HEK293 (cell line): ENCODE measurements around the gene DCST2.
A peak's percentile ranks its signal among the peaks of the same experiment; 100 is the strongest.

Source experiments
- CTCF ChIA-PET: fragments of 350-600 bp; formaldehyde crosslinking; extraction: SDS; loops from one replicate; lab custom pipeline; 2021; ENCODE audit warnings: antibody characterized with exemption; lab: Yijun Ruan, JAX
- POLR2A ChIA-PET: fragments of 300-600 bp; formaldehyde crosslinking; extraction: SDS; loops from one replicate; lab custom pipeline; 2020; ENCODE audit warnings: antibody characterized with exemption, inconsistent platforms; lab: Yijun Ruan, JAX
- H3K27ac ChIP-seq: fragments of 200-500 bp; sonication (Bioruptor generic); 2 replicates; pipeline ENCODE4 v1.5.1; 2014; ENCODE audit warnings: low read depth, low read length, control low read depth, inconsistent platforms; ENCODE audit errors: extremely low read depth
- H3K36me3 ChIP-seq, 2 experiments: fragments of 200-500 bp in 1 of 2; sonication (Bioruptor generic) in 1 of 2; 1 replicate in 1 of 2; 2 replicates in 1 of 2; pipeline ENCODE4 v1.5.1; 2014 to 2017; ENCODE audit warnings: inconsistent platforms in 2 of 2, low read length in 2 of 2; ENCODE audit not compliant: control insufficient read depth in 2 of 2, insufficient read depth in 1 of 2
- H3K4me1 ChIP-seq: fragments of 200-500 bp; sonication (Bioruptor generic); 2 replicates; pipeline ENCODE4 v1.5.1; 2014; ENCODE audit warnings: mild to moderate bottlenecking, low read length, inconsistent platforms; ENCODE audit not compliant: control insufficient read depth, insufficient read depth
- H3K4me3 ChIP-seq: 2 replicates; pipeline ENCODE4 v1.5.1; 2011; ENCODE audit warnings: low read depth, mild to moderate bottlenecking, control low read depth, low read length, moderate library complexity
- H3K9me3 ChIP-seq: fragments of 200-500 bp; sonication (Bioruptor generic); 2 replicates; pipeline ENCODE4 v1.5.1; 2014; ENCODE audit warnings: low read depth, low read length, inconsistent platforms; ENCODE audit not compliant: control insufficient read depth, insufficient read depth
- ATF2 ChIP-seq: fragments of 450-650 bp; formaldehyde crosslinking; IDR thresholded peaks from 2 replicates; pipeline ENCODE4 v1.5.1; 2016; ENCODE audit warnings: missing biosample characterization, missing genetic modification characterization, low read depth
- FEZF1 ChIP-seq: fragments of 450-650 bp; formaldehyde crosslinking; IDR thresholded peaks from 2 replicates; pipeline ENCODE4 v1.5.1; 2016; ENCODE audit warnings: missing biosample characterization, missing genetic modification characterization
- HIC1 ChIP-seq: fragments of 450-650 bp; formaldehyde crosslinking; IDR thresholded peaks from 2 replicates; pipeline ENCODE4 v1.5.1; 2016; ENCODE audit warnings: missing biosample characterization, missing genetic modification characterization
- KLF7 ChIP-seq: fragments of 450-650 bp; formaldehyde crosslinking; IDR thresholded peaks from 2 replicates; pipeline ENCODE4 v1.5.1; 2016; ENCODE audit warnings: missing biosample characterization, missing genetic modification characterization, borderline replicate concordance
- PRDM4 ChIP-seq: fragments of 450-650 bp; formaldehyde crosslinking; IDR thresholded peaks from 2 replicates; pipeline ENCODE4 v1.5.1; 2017; ENCODE audit warnings: missing biosample characterization, missing genetic modification characterization
- RBAK ChIP-seq: fragments of 450-650 bp; formaldehyde crosslinking; IDR thresholded peaks from 2 replicates; pipeline ENCODE4 v1.5.1; 2016; ENCODE audit warnings: missing biosample characterization, missing genetic modification characterization
- REST ChIP-seq: fragments of 450-650 bp; formaldehyde crosslinking; IDR thresholded peaks from 2 replicates; pipeline ENCODE4 v1.5.1; 2016; ENCODE audit warnings: missing biosample characterization, missing genetic modification characterization
- SP7 ChIP-seq: fragments of 450-650 bp; formaldehyde crosslinking; IDR thresholded peaks from 2 replicates; pipeline ENCODE4 v1.5.1; 2016; ENCODE audit warnings: missing biosample characterization, missing genetic modification characterization
- ZBTB17 ChIP-seq: fragments of 450-650 bp; formaldehyde crosslinking; IDR thresholded peaks from 2 replicates; pipeline ENCODE4 v1.5.1; 2016; ENCODE audit warnings: missing biosample characterization, missing genetic modification characterization
- ZFP37 ChIP-seq: fragments of 450-650 bp; formaldehyde crosslinking; IDR thresholded peaks from 2 replicates; pipeline ENCODE4 v1.5.1; 2016; ENCODE audit warnings: missing biosample characterization, missing genetic modification characterization
- ZIC2 ChIP-seq: fragments of 450-650 bp; formaldehyde crosslinking; IDR thresholded peaks from 2 replicates; pipeline ENCODE4 v1.5.1; 2016; ENCODE audit warnings: missing biosample characterization, missing genetic modification characterization
- ZNF138 ChIP-seq: fragments of 450-650 bp; formaldehyde crosslinking; IDR thresholded peaks from 2 replicates; pipeline ENCODE4 v1.5.1; 2016; ENCODE audit warnings: missing biosample characterization, missing genetic modification characterization, borderline replicate concordance
- ZNF140 ChIP-seq: fragments of 450-650 bp; formaldehyde crosslinking; IDR thresholded peaks from 2 replicates; pipeline ENCODE4 v1.5.1; 2016; ENCODE audit warnings: missing biosample characterization, missing genetic modification characterization
- ZNF157 ChIP-seq: fragments of 450-650 bp; formaldehyde crosslinking; IDR thresholded peaks from 2 replicates; pipeline ENCODE4 v1.5.1; 2016; ENCODE audit warnings: missing biosample characterization, missing genetic modification characterization
- ZNF18 ChIP-seq: fragments of 450-650 bp; formaldehyde crosslinking; IDR thresholded peaks from 2 replicates; pipeline ENCODE4 v1.5.1; 2016; ENCODE audit warnings: missing biosample characterization, missing genetic modification characterization
- ZNF23 ChIP-seq: fragments of 450-650 bp; formaldehyde crosslinking; IDR thresholded peaks from 2 replicates; pipeline ENCODE4 v1.5.1; 2016; ENCODE audit warnings: missing biosample characterization, missing genetic modification characterization, borderline replicate concordance
- ZNF248 ChIP-seq: fragments of 450-650 bp; formaldehyde crosslinking; IDR thresholded peaks from 2 replicates; pipeline ENCODE4 v1.5.1; 2017; ENCODE audit warnings: missing biosample characterization, missing genetic modification characterization
- ZNF391 ChIP-seq: fragments of 450-650 bp; formaldehyde crosslinking; IDR thresholded peaks from 2 replicates; pipeline ENCODE4 v1.5.1; 2016; ENCODE audit warnings: low read depth, missing biosample characterization, missing genetic modification characterization, borderline replicate concordance
- ZNF585B ChIP-seq: fragments of 450-650 bp; formaldehyde crosslinking; IDR thresholded peaks from 2 replicates; pipeline ENCODE4 v1.5.1; 2016; ENCODE audit warnings: missing biosample characterization, missing genetic modification characterization
- ZNF610 ChIP-seq: fragments of 450-650 bp; formaldehyde crosslinking; IDR thresholded peaks from 2 replicates; pipeline ENCODE4 v1.5.1; 2016; ENCODE audit warnings: missing biosample characterization, missing genetic modification characterization, borderline replicate concordance
- ZNF654 ChIP-seq: fragments of 450-650 bp; formaldehyde crosslinking; IDR thresholded peaks from 2 replicates; pipeline ENCODE4 v1.5.1; 2016; ENCODE audit warnings: low read depth, missing biosample characterization, missing genetic modification characterization
- ZNF670 ChIP-seq: fragments of 450-650 bp; formaldehyde crosslinking; IDR thresholded peaks from 2 replicates; pipeline ENCODE4 v1.5.1; 2016; ENCODE audit warnings: missing biosample characterization, missing genetic modification characterization, low read depth
- ZNF777 ChIP-seq: fragments of 450-650 bp; formaldehyde crosslinking; IDR thresholded peaks from 2 replicates; pipeline ENCODE4 v1.5.1; 2017; ENCODE audit warnings: missing biosample characterization, missing genetic modification characterization, borderline replicate concordance
- ZNF792 ChIP-seq: fragments of 450-650 bp; formaldehyde crosslinking; IDR thresholded peaks from 2 replicates; pipeline ENCODE4 v1.5.1; 2016; ENCODE audit warnings: missing biosample characterization, missing genetic modification characterization
- ZNF843 ChIP-seq: fragments of 450-650 bp; formaldehyde crosslinking; IDR thresholded peaks from 2 replicates; pipeline ENCODE4 v1.5.1; 2016; ENCODE audit warnings: missing biosample characterization, missing genetic modification characterization
- ZSCAN23 ChIP-seq: fragments of 450-650 bp; formaldehyde crosslinking; IDR thresholded peaks from 2 replicates; pipeline ENCODE4 v1.5.1; 2016; ENCODE audit warnings: missing biosample characterization, missing genetic modification characterization

Gene DCST2

GRCh38 chr1:154982341-154982740, 51.2 kb downstream of the DCST2 start:
- H3K9me3 ChIP-seq: no peaks in the 10 kb centered on the region
- no peak for TF ChIP-seq ZNF610 (tag by site-specific recombination)
- no peak for TF ChIP-seq SP7 (tag by site-specific recombination)
- no peak for TF ChIP-seq ZNF157 (tag by site-specific recombination)
- no peak for TF ChIP-seq ZNF138 (tag by site-specific recombination)
- TF ChIP-seq PRDM4: no peak
- TF ChIP-seq ZFP37: no peak
- TF ChIP-seq FEZF1 (tag by site-specific recombination): no peak
- no peak for TF ChIP-seq ZNF792 (tag by site-specific recombination)
- no peak for TF ChIP-seq ZNF391
- no peak for TF ChIP-seq ZNF654 (tag by site-specific recombination)
- TF ChIP-seq ZNF248 (tag by site-specific recombination): no peak
- no peak for TF ChIP-seq ZNF18 (tag by site-specific recombination)
- TF ChIP-seq ZNF843: no peak
- TF ChIP-seq ZNF777 (tag by site-specific recombination): no peak
- TF ChIP-seq ATF2: no peak
- TF ChIP-seq HIC1 (tag by site-specific recombination): no peak
- H3K36me3 ChIP-seq: peaks cover 4 to 34% of the 10 kb centered on the region in 2 experiments; a peak in 2 of 3 replicates
- POLR2A ChIA-PET: interaction anchor here (0.6 to 3.3 kb wide), 8 partner anchors 10 to 22 kb away, joined by 3 to 66 read pairs (median 4); partner anchors contain the start of genes CKS1B, LENEP, PYGO2 and SHC1
- CTCF ChIA-PET: interaction anchor here (0.5 to 3.6 kb wide), 10 partner anchors 12 to 1337 kb away, joined by 3 to 55 read pairs (median 4); partner anchors contain the start of genes LENEP, PBXIP1, PYGO2 and SHC1
- H3K4me3 ChIP-seq: peak overlapping the region; percentile 23
- H3K4me1 ChIP-seq: no peaks in the 10 kb centered on the region
- H3K27ac ChIP-seq: peak overlapping the region; percentile 73

GRCh38 chr1:154978360-154978759, 55.2 kb downstream of the DCST2 start:
- H3K9me3 ChIP-seq: no peaks in the 10 kb centered on the region
- ChIA-PET POLR2A (no interaction called here), CTCF (interaction anchor here (0.6 kb wide), 1 partner anchor 147 kb away, joined by 3 read pairs; no protein-coding TSS in a partner anchor)
- no peak overlapping the region for H3K27ac ChIP-seq
- no peak overlapping the region for H3K4me3 ChIP-seq
- peaks cover 0 to 23% of the 10 kb centered on the region in 2 experiments; a peak in 2 of 3 replicates for H3K36me3 ChIP-seq
- no peaks in the 10 kb centered on the region; the same call in 1 of the 2 replicates for H3K4me1 ChIP-seq
- no peak for TF ChIP-seq KLF7 (tag by site-specific recombination)
- TF ChIP-seq RBAK: no peak
- no peak for TF ChIP-seq ZNF585B (tag by site-specific recombination)
- TF ChIP-seq ZBTB17 (tag by site-specific recombination): no peak
- TF ChIP-seq ZNF670: no peak
- no peak for TF ChIP-seq ZNF140 (tag by site-specific recombination)
- TF ChIP-seq ZNF23: no peak
- no peak for TF ChIP-seq ZSCAN23 (tag by site-specific recombination)
- TF ChIP-seq ZIC2: no peak
- TF ChIP-seq REST: no peak
